Osteocyte (in vitro differentiated cells): Measurements from ENCODE around the gene RNPS1. TPM values are rescaled to one million over a fixed set of nuclear protein-coding genes. Genes with fewer than 3 reads are reported as not detected.

Experiments used
- DNase-seq: peaks from one replicate; pipeline ENCODE4 v3.0.0; 2021; ENCODE audit warnings: mixed read lengths; ENCODE audit not compliant: unreplicated experiment; ENCODE audit errors: extremely low spot score
- H3K27ac Mint-ChIP-seq: one replicate; pipeline ENCODE4 v1.8.0; 2021; ENCODE audit warnings: mild to moderate bottlenecking, mixed read lengths; ENCODE audit not compliant: unreplicated experiment
- H3K27me3 Mint-ChIP-seq: one replicate; pipeline ENCODE4 v1.8.0; 2021; ENCODE audit warnings: mixed read lengths; ENCODE audit not compliant: unreplicated experiment
- H3K36me3 Mint-ChIP-seq: one replicate; pipeline ENCODE4 v1.8.0; 2021; ENCODE audit warnings: mixed read lengths; ENCODE audit not compliant: unreplicated experiment
- H3K4me1 Mint-ChIP-seq: one replicate; pipeline ENCODE4 v1.8.0; 2021; ENCODE audit warnings: mixed read lengths; ENCODE audit not compliant: unreplicated experiment
- H3K4me3 Mint-ChIP-seq: one replicate; pipeline ENCODE4 v1.8.0; 2021; ENCODE audit warnings: mild to moderate bottlenecking, moderate library complexity, mixed read lengths; ENCODE audit not compliant: unreplicated experiment
- H3K9me3 Mint-ChIP-seq: one replicate; pipeline ENCODE4 v1.8.0; 2021; ENCODE audit warnings: mixed read lengths; ENCODE audit not compliant: unreplicated experiment
- long read RNA-seq: library from polyadenylated mRNA; unstranded; transcript quantifications from one replicate; pipeline ENCODE4 v2.0.0, GENCODE V29; 2021
- total RNA-seq: library from RNA; stranded (reverse); gene quantifications from 2 replicates; pipeline ENCODE4 v1.2.1, GENCODE V29; 2021
- TF ChIP-seq, protein P1 (sequence below): fragments of 200-600 bp; sonication (generic); IDR thresholded peaks from 2 replicates; pipeline ENCODE4 v1.5.0; 2021; ENCODE audit warnings: antibody characterized with exemption, mild to moderate bottlenecking, moderate library complexity

RNPS1 gene, protein sequence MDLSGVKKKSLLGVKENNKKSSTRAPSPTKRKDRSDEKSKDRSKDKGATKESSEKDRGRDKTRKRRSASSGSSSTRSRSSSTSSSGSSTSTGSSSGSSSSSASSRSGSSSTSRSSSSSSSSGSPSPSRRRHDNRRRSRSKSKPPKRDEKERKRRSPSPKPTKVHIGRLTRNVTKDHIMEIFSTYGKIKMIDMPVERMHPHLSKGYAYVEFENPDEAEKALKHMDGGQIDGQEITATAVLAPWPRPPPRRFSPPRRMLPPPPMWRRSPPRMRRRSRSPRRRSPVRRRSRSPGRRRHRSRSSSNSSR
- 140 and 149 TPM in 2 replicates for total RNA-seq
- long read RNA-seq, transcript RNPS1-220 (7 exons, 2,037 nt), result minor isoform, 64 of 164 reads
- long read RNA-seq, transcript RNPS1-202 (8 exons, 2,241 nt), result major isoform, 82 of 164 reads
- long read RNA-seq, partial matches to known transcripts, result 7 of 164 reads
- long read RNA-seq, other reads (novel, unspliced or antisense), result 6 of 164 reads

DNA sequence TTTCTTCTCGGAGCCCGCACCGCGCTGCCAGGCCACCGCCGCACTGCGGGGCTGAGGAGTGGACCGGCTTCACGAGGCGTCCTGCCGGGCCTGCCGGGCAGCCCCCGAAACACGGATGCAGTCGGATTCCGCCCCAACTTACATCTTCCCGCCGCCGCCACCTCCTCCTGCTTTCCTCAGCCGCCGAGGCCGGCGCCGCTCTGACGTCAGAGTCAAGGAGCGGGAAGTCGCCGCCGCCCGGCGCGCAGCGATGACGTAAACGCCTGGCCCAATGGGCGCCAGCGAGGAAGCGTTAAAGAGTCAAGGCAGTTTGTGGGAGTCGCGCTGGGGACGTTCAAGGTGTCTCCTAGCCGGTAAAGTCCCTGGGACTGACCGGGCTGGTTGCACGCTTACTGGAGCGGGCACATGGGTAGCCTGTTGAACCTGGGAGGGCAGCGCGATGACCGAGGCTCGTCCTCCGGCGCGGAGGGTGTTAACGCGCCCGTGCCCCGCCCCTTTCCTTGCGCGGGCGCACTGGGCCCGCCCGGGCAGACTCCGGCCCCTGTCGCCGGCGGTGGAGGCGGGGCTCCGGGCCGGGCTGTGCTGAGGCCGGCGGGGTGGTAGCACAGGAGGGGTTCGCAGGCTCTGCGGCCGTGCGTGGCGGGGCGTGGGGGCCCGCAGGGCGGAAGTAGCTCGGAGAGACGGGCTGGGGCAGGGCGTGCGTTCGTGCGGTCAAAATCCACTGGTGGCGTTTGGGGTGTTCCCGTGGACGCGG lies at the start of gene RNPS1:
RNPS1 (minus strand) TSS at position 214 of the 754 bp plus-strand sequence. CDS start 3,483 bp downstream, outside the sequence.
- TF ChIP-seq, protein P1, sequence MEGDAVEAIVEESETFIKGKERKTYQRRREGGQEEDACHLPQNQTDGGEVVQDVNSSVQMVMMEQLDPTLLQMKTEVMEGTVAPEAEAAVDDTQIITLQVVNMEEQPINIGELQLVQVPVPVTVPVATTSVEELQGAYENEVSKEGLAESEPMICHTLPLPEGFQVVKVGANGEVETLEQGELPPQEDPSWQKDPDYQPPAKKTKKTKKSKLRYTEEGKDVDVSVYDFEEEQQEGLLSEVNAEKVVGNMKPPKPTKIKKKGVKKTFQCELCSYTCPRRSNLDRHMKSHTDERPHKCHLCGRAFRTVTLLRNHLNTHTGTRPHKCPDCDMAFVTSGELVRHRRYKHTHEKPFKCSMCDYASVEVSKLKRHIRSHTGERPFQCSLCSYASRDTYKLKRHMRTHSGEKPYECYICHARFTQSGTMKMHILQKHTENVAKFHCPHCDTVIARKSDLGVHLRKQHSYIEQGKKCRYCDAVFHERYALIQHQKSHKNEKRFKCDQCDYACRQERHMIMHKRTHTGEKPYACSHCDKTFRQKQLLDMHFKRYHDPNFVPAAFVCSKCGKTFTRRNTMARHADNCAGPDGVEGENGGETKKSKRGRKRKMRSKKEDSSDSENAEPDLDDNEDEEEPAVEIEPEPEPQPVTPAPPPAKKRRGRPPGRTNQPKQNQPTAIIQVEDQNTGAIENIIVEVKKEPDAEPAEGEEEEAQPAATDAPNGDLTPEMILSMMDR, result no peak
- no peaks in the 10 kb centered on the region for H3K36me3 Mint-ChIP-seq
- H3K27ac Mint-ChIP-seq, result peak within 1 kb of the TSS; percentile 98

DNA sequence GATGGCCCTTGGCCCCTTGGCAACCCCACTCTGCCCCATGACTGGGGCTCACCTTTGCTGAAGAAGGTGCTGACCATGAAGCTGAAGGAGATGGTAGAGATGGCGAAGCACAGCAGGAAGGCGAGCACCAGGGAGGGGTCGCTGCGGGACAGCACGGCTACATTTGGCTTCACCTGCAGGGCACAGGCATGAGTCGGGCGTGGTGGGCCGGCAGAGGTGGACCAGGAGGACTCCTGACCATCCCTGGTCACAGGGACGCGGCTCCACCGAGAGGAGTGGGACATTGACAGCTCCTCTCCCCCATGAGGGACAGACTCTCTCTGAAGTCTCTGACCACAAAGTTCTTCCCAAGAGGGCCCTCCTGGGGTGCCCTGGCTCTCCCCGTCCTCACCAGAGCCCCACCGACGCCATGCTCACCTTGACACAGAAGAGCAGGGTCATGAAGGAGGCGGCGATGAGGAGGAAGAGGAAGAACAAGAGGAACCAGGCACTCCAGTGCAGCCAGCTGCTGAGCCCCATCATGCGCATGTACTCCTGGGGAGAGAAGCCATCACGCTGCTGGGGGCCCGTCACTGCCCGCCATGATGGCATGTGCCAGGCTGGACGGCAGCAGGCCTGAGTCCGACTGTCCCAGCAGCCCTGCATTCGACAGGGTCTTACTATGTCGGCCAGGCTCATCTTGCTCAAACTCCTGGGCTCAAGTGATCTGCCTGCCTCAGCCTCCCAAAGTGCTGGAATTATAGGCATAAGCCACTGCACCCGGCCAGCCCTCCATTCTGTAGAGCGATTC lies 49.5 kb upstream of the RNPS1 start:
- Mint-ChIP-seq H3K27me3 (no peaks in the 10 kb centered on the region), H3K4me1 (no peaks in the 10 kb centered on the region), H3K4me3 (no peak overlapping the region), H3K27ac (no peak overlapping the region), H3K9me3 (no peaks in the 10 kb centered on the region), H3K36me3 (peaks cover 10% of the 10 kb centered on the region)
- TF ChIP-seq, protein P1, result no peak
- DNase-seq, result no peak

More for the DNA sequence above, at the start of gene RNPS1:
- peak within 1 kb of the TSS; percentile 88 for H3K4me3 Mint-ChIP-seq
- H3K9me3 Mint-ChIP-seq, result no peaks in the 10 kb centered on the region
- H3K4me1 Mint-ChIP-seq, result peaks cover 31% of the 10 kb centered on the region
- no peaks in the 10 kb centered on the region for H3K27me3 Mint-ChIP-seq
- peak; percentile 98 for DNase-seq

DNA sequence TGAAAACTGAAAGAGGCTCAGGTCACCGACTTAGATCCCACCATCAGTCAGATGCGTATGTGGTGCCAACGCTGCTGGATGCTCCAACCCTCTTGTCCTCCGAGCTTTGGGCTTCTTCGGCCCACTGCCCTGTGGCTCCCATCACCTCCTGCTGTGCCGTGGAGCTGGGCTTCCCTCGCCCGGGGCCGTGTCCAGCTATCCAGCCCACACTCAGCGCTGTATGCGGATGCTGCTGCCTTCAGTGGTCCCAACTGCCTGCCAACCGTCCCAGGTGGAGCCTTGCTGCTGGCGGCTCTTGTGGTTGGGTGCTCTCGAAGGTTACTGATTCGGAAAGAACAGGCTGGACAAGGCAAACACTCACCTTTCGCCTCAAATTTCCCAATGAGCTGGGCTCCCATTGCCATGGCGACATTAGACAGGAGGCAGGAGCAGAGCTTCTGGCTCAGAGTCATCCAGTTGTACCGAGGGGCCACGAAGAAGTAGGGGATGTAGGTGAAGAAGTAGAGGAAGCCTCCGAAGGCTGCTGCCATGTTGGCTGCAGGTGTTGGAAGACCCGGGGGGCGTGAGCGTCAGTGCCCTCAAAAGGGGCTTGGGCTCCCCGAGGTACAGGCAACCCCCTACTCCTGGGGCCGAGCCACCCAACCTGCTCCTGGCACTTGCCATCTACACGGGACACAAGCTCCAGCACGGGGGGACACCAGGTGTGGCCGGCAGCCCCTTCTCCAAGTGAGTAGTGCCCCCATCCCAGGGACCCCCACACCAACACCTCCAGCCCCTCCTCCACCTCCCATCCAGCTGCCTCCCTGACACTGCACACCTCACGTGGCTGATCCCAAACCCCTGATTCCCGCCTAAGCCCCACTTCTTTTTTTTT lies 40.4 kb upstream of the RNPS1 start:
- TF ChIP-seq, protein P1, result no peak
- no peak overlapping the region for H3K27ac Mint-ChIP-seq
- no peaks in the 10 kb centered on the region for H3K36me3 Mint-ChIP-seq
- H3K27me3 Mint-ChIP-seq, result no peaks in the 10 kb centered on the region
- H3K4me1 Mint-ChIP-seq, result no peaks in the 10 kb centered on the region
- H3K9me3 Mint-ChIP-seq, result no peaks in the 10 kb centered on the region
- no peak for DNase-seq
- H3K4me3 Mint-ChIP-seq, result no peak overlapping the region

DNA sequence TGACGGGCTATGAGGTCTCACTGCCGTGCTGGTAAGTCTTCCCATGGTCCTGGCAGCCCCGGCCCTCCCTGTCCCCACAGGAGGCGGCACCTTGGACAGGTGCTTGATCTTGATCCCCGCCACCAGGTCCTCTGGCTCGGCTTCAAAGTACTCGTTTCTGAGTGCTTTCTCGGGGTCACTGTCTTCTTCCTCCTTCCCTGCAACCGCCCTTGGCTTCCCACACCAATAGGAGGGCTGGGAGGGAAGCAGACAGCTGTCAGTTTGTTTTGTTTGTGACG lies 31.9 kb upstream of the RNPS1 start:
- TF ChIP-seq, protein P1, result no peak
- Mint-ChIP-seq H3K27me3 (no peaks in the 10 kb centered on the region), H3K36me3 (no peaks in the 10 kb centered on the region), H3K27ac (no peak overlapping the region), H3K9me3 (no peaks in the 10 kb centered on the region), H3K4me3 (no peak overlapping the region), H3K4me1 (no peaks in the 10 kb centered on the region)
- DNase-seq, result no peak
